GM10266 (cell line): ENCODE results near the gene SERPINA5.

Source experiments
- DNase-seq: peaks from one replicate; pipeline ENCODE4 v3.0.0; 2012; ENCODE audit errors: extremely low spot score
- CTCF ChIP-seq: IDR thresholded peaks from 2 replicates; pipeline ENCODE4 v1.5.1; 2012; ENCODE audit warnings: mild to moderate bottlenecking, low read depth; ENCODE audit not compliant: control insufficient read depth, insufficient read depth; ENCODE audit errors: missing control alignments

The SERPINA5 gene

GRCh38 chr14:94620597-94620996 lies 39.4 kb downstream of the SERPINA5 start:
- TF ChIP-seq CTCF: no peak
- DNase-seq: no peak

- no peak for TF ChIP-seq CTCF
- no peak for DNase-seq
Observed at GRCh38 chr14:94621358-94622134, 40.3 kb downstream of the SERPINA5 start.

- TF ChIP-seq CTCF: no peak
- DNase-seq: no peak
Observed at GRCh38 chr14:94622653-94623421, 41.6 kb downstream of the SERPINA5 start.

- no peak for TF ChIP-seq CTCF
Observed at GRCh38 chr14:94623422-94623809, 42.2 kb downstream of the SERPINA5 start.

GRCh38 chr14:94623856-94624499 lies 42.8 kb downstream of the SERPINA5 start:
- no peak for DNase-seq
- TF ChIP-seq CTCF: no peak

More at GRCh38 chr14:94623422-94623809, 42.2 kb downstream of the SERPINA5 start:
- no peak for DNase-seq

GRCh38 chr14:94624537-94625352 lies 43.5 kb downstream of the SERPINA5 start:
- no peak for TF ChIP-seq CTCF
- DNase-seq: no peak

GRCh38 chr14:94625353-94625635 lies 44.1 kb downstream of the SERPINA5 start:
- TF ChIP-seq CTCF: no peak
- DNase-seq: no peak
